Mucosa of gallbladder (tissue), 1 donor: Measurements from ENCODE around the gene CCER1. TPM values are rescaled to one million over a fixed set of nuclear protein-coding genes. Genes with fewer than 3 reads are reported as not detected.

Experiments
- DNase-seq: peaks from one replicate; pipeline ENCODE4 v3.0.0-alpha.2; 2020; ENCODE audit warnings: low spot score
- total RNA-seq: library from RNA; stranded (reverse); gene quantifications from one replicate; pipeline ENCODE4 v1.2.1, GENCODE V29; 2021
- donor health status: DM: no; HTN: no; CAD: no.

Gene CCER1
- total RNA-seq, 1 donor from 2014 or later, result not detected

GRCh38 chr12:90965204-90965603 is 10.2 kb upstream of the CCER1 start:
- DNase-seq, result no peak

GRCh38 chr12:90964616-90965015 is 9.6 kb upstream of the CCER1 start:
- DNase-seq, result no peak

GRCh38 chr12:90963946-90964345 is 9.0 kb upstream of the CCER1 start:
- no peak for DNase-seq

GRCh38 chr12:90961154-90961553 is 6.2 kb upstream of the CCER1 start:
- no peak for DNase-seq

GRCh38 chr12:90959538-90960139 is 4.7 kb upstream of the CCER1 start:
- no peak for DNase-seq

GRCh38 chr12:90959032-90959431 is 4.1 kb upstream of the CCER1 start:
- DNase-seq, result no peak

GRCh38 chr12:90958347-90958746 is 3.4 kb upstream of the CCER1 start:
- DNase-seq, result no peak

GRCh38 chr12:90954428-90954827 is 548 bp downstream of the CCER1 start:
- no peak for DNase-seq

GRCh38 chr12:90953956-90954421 is 987 bp downstream of the CCER1 start:
- no peak for DNase-seq

- DNase-seq, result no peak
Observed at GRCh38 chr12:90951432-90952105, 3.4 kb downstream of the CCER1 start.

- no peak for DNase-seq
Observed at GRCh38 chr12:90947869-90948268, 7.1 kb downstream of the CCER1 start.

GRCh38 chr12:90945070-90945649 is 9.8 kb downstream of the CCER1 start:
- DNase-seq, result no peak

- no peak for DNase-seq
Observed at GRCh38 chr12:90943255-90943654, 11.7 kb downstream of the CCER1 start.

- DNase-seq, result no peak
Observed at GRCh38 chr12:90940872-90941499, 14.0 kb downstream of the CCER1 start.

- no peak for DNase-seq
Observed at GRCh38 chr12:90939382-90939781, 15.6 kb downstream of the CCER1 start.

GRCh38 chr12:90938451-90938850 is 16.5 kb downstream of the CCER1 start:
- no peak for DNase-seq

GRCh38 chr12:90937651-90938050 is 17.3 kb downstream of the CCER1 start:
- no peak for DNase-seq

GRCh38 chr12:90936230-90937005 is 18.6 kb downstream of the CCER1 start:
- no peak for DNase-seq

GRCh38 chr12:90925562-90925961 is 29.4 kb downstream of the CCER1 start:
- DNase-seq, result no peak

- no peak for DNase-seq
Observed at GRCh38 chr12:90924406-90924805, 30.6 kb downstream of the CCER1 start.

- DNase-seq, result no peak
Observed at GRCh38 chr12:90922145-90922627, 32.8 kb downstream of the CCER1 start.

GRCh38 chr12:90921536-90921935 is 33.4 kb downstream of the CCER1 start:
- DNase-seq, result no peak
